GM20000 (cell line): ENCODE measurements around the gene TLK2.

Experiments
- DNase-seq: peaks from one replicate; pipeline ENCODE4 v3.0.0; 2012; ENCODE audit warnings: low spot score
- CTCF ChIP-seq: IDR thresholded peaks from 2 replicates; pipeline ENCODE4 v1.5.1; 2012; ENCODE audit warnings: mild to moderate bottlenecking, control low read depth; ENCODE audit errors: extremely low read depth, missing control alignments

TLK2 gene

GRCh38 chr17:62614142-62614541, 135.5 kb downstream of the TLK2 start:
- DNase-seq = no peak
- TF ChIP-seq CTCF = no peak

- no peak for DNase-seq
- no peak for TF ChIP-seq CTCF
Observed at GRCh38 chr17:62615503-62615902, 136.9 kb downstream of the TLK2 start.

GRCh38 chr17:62616993-62617893, 138.6 kb downstream of the TLK2 start:
- no peak for TF ChIP-seq CTCF
- no peak for DNase-seq

- no peak for DNase-seq
- TF ChIP-seq CTCF = no peak
Observed at GRCh38 chr17:62617894-62618472, 139.4 kb downstream of the TLK2 start.

GRCh38 chr17:62618647-62619416, 140.2 kb downstream of the TLK2 start:
- no peak for DNase-seq
- TF ChIP-seq CTCF = no peak

- DNase-seq = no peak
- TF ChIP-seq CTCF = no peak
Observed at GRCh38 chr17:62619417-62620155, 141.0 kb downstream of the TLK2 start.
